Measurements from ENCODE around the gene MAP4K5. TPM values are rescaled to one million over a fixed set of nuclear protein-coding genes. Genes with fewer than 3 reads are reported as not detected.

The MAP4K5 gene
- total RNA-seq, 1 experiment from 2014 or later: 48.4 TPM

- H3K27ac Mint-ChIP-seq (ENCODE audit: unreplicated experiment): no peak overlapping the region
Observed at GRCh38 chr14:50452979-50453705, 79.2 kb downstream of the MAP4K5 start.

GRCh38 chr14:50452296-50452695, 80.1 kb downstream of the MAP4K5 start:
- no peaks in the 10 kb centered on the region for H3K9me3 Mint-ChIP-seq (ENCODE audit: unreplicated experiment)
- H3K4me1 Mint-ChIP-seq (ENCODE audit: low read depth, unreplicated experiment): no peaks in the 10 kb centered on the region
- TF ChIP-seq CTCF (IDR thresholded peaks at IDR 0.05; ENCODE audit: insufficient read depth in 1 of 2, low read depth in 1 of 2, low read length in 1 of 2, severe bottlenecking in 1 of 2, unreplicated experiment in 1 of 2): no peak
- Histone ChIP-seq H3K4me3 (ENCODE audit: low read depth, low read length) (no peak overlapping the region), H3K9me3 (no peaks in the 10 kb centered on the region), H3K4me1 (no peaks in the 10 kb centered on the region), H3K36me3 (ENCODE audit: control insufficient read depth, insufficient read depth, low read length) (peaks cover 2% of the 10 kb centered on the region), H3K27me3 (replicated peaks; ENCODE audit: control insufficient read depth, insufficient read depth, low read length) (no peaks in the 10 kb centered on the region)
- no peak overlapping the region for H3K4me3 Mint-ChIP-seq (ENCODE audit: unreplicated experiment)
- H3K27me3 Mint-ChIP-seq (ENCODE audit: insufficient read depth, unreplicated experiment): no peaks in the 10 kb centered on the region
- H3K27ac Mint-ChIP-seq (ENCODE audit: unreplicated experiment): no peak overlapping the region
- no peak for DNase-seq
- POLR2A ChIA-PET: no interaction called here
- H3K36me3 Mint-ChIP-seq (ENCODE audit: insufficient read depth, unreplicated experiment): peaks cover 35% of the 10 kb centered on the region
- CTCF ChIA-PET: no interaction called here
- intact Hi-C loops (cut with micrococcal nuclease; ENCODE audit: unreplicated experiment): no loop called here
- no TSS peak for BruUV-seq (replicated peaks)

More at GRCh38 chr14:50452979-50453705, 79.2 kb downstream of the MAP4K5 start:
- no peak for TF ChIP-seq CTCF (IDR thresholded peaks at IDR 0.05; ENCODE audit: insufficient read depth in 1 of 2, low read depth in 1 of 2, low read length in 1 of 2, severe bottlenecking in 1 of 2, unreplicated experiment in 1 of 2)
- Histone ChIP-seq H3K36me3 (ENCODE audit: control insufficient read depth, insufficient read depth, low read length) (peaks cover 2% of the 10 kb centered on the region), H3K9me3 (no peaks in the 10 kb centered on the region), H3K4me3 (ENCODE audit: low read depth, low read length) (no peak overlapping the region), H3K27me3 (replicated peaks; ENCODE audit: control insufficient read depth, insufficient read depth, low read length) (no peaks in the 10 kb centered on the region), H3K4me1 (no peaks in the 10 kb centered on the region)
- peaks cover 35% of the 10 kb centered on the region for H3K36me3 Mint-ChIP-seq (ENCODE audit: insufficient read depth, unreplicated experiment)
- H3K4me3 Mint-ChIP-seq (ENCODE audit: unreplicated experiment): no peak overlapping the region
- intact Hi-C loops (cut with micrococcal nuclease; ENCODE audit: unreplicated experiment): no loop called here
- no peaks in the 10 kb centered on the region for H3K27me3 Mint-ChIP-seq (ENCODE audit: insufficient read depth, unreplicated experiment)
- ChIA-PET CTCF (no interaction called here), POLR2A (interaction anchor here (0.6 kb wide), 1 partner anchor 107 kb away, joined by 4 read pairs; the partner anchor contains the start of gene ATL1)
- no peaks in the 10 kb centered on the region for H3K4me1 Mint-ChIP-seq (ENCODE audit: low read depth, unreplicated experiment)
- DNase-seq: no peak
- no peaks in the 10 kb centered on the region for H3K9me3 Mint-ChIP-seq (ENCODE audit: unreplicated experiment)
- BruUV-seq (replicated peaks): no TSS peak

GRCh38 chr14:50451854-50452253, 80.5 kb downstream of the MAP4K5 start:
- H3K4me3 ChIP-seq (ENCODE audit: low read depth, low read length): no peak overlapping the region
- BruUV-seq (replicated peaks): no TSS peak
- peaks cover 35% of the 10 kb centered on the region for H3K36me3 Mint-ChIP-seq (ENCODE audit: insufficient read depth, unreplicated experiment)
- no peaks in the 10 kb centered on the region for H3K9me3 ChIP-seq
- H3K4me3 Mint-ChIP-seq (ENCODE audit: unreplicated experiment): no peak overlapping the region
- no peak overlapping the region for H3K27ac Mint-ChIP-seq (ENCODE audit: unreplicated experiment)
- no peaks in the 10 kb centered on the region for H3K9me3 Mint-ChIP-seq (ENCODE audit: unreplicated experiment)
- H3K27me3 ChIP-seq (replicated peaks; ENCODE audit: control insufficient read depth, insufficient read depth, low read length): no peaks in the 10 kb centered on the region
- H3K4me1 Mint-ChIP-seq (ENCODE audit: low read depth, unreplicated experiment): no peaks in the 10 kb centered on the region
- no peaks in the 10 kb centered on the region; the same call in 1 of the 2 replicates for H3K36me3 ChIP-seq (ENCODE audit: control insufficient read depth, insufficient read depth, low read length)
- no peaks in the 10 kb centered on the region for H3K27me3 Mint-ChIP-seq (ENCODE audit: insufficient read depth, unreplicated experiment)
- ChIA-PET POLR2A (no interaction called here), CTCF (no interaction called here)
- TF ChIP-seq CTCF (IDR thresholded peaks at IDR 0.05; ENCODE audit: insufficient read depth in 1 of 2, low read depth in 1 of 2, low read length in 1 of 2, severe bottlenecking in 1 of 2, unreplicated experiment in 1 of 2): no peak
- DNase-seq: no peak
- intact Hi-C loops (cut with micrococcal nuclease; ENCODE audit: unreplicated experiment): no loop called here
- no peaks in the 10 kb centered on the region for H3K4me1 ChIP-seq

All from Caco-2 (cell line).